Daoy (cell line): Measurements from ENCODE around the gene EZR. TPM values are rescaled to one million over a fixed set of nuclear protein-coding genes. Genes with fewer than 3 reads are reported as not detected.
"Not testable (repeated sequence)": the region's sequence is repeated elsewhere in the genome, so short reads cannot be mapped to it uniquely, and the experiment has no call there.

Experiments used
- DNase-seq: peaks from one replicate; pipeline ENCODE4 v3.0.0-alpha.2; 2015; ENCODE audit warnings: low read depth
- total RNA-seq: library from RNA; depleted of rRNA; stranded (reverse); fragments of >200 nt; shearing (Covaris generic); gene quantifications from 2 replicates; pipeline ENCODE4 v1.2.3, GENCODE V29; 2014

EZR gene
- total RNA-seq, 1 experiment from 2014 or later = 325 TPM

DNA sequence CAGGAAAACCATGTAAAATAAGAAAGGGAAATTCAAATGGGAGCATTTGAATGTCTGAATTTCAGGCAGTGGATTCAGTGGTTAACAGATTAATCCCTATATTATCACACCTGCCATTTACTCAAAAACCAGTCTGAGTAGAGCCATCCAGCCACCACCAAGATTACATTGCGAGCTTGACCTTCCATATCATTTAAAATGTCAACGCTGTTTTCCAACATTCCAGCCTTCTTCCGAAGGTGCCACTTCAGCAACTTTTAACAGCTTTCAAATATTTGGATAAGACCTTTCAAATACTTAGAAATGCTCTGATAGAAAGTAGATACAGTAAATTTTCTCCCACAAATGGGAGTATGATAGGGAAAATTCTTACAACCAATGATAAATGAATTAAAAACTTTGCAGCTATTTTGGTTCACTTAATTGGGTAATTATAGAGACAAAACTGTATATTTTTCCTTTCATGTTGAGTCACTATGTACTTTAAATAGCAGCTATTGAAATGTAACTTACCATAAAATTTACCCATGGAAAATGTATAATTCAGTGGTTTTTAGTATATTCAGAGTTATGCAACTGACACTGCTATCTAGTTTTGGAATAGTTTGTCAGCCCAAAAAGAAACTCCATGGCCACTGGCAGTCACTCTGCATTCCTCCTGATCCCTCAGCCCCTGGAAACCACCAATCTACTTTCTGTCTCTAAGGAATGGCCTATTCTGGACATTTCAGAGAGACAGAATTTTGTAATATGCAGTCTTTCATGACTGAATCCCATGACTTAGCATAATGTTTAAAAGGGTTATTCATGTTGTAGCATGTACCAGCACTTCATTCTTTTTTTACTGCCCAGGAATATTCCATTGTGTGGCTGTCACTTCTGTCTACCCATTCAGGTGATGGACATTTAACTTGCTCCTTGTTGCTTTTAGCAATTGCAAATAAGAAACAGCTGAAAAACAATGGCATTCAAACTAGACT is 21.5 kb downstream of the EZR start:
- DNase-seq = no peak

DNA sequence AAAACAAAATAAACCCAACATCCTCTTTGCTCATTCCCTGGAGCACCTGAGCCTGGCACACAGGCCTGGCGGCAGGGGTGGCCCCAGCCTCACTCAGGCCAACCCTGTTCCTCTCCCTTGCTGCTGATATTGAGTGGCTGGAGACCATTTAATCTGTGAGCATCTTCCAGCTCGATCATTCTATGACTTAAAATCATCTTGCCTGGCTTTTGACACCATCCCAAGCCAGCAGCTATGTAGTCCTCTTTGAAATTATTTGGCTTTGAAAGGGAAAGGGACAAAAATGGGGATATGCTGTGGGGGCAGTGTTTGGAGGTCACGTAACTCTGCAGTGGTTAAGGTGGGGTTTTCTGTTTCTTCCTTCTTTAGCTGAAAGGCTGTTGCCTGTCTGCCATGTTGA is 22.8 kb downstream of the EZR start:
- DNase-seq = no peak

- DNase-seq = no peak
These were observed 23.7 kb downstream of the EZR start for GRCh38 chr6:158795516-158795915.

- DNase-seq = peak; percentile 58
These were observed 25.7 kb downstream of the EZR start for GRCh38 chr6:158793432-158793831.

DNA sequence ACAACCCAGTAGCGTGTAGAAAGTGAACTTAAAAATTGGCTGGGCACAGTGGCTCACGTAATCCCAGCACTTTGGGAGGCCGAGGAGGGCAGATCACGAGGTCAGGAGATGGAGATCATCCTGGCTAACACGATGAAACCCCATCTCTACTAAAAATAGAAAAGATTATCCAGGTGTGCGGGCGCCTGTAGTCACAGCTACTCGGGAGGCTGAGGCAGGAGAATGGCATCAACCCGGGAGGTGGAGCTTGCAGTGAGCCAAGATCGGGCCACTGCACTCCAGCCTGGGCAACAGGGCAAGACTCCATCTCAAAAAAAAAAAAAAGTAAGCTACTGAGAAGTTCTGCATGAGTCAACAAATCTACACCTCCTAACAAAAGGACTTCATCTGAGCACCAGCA is 26.7 kb downstream of the EZR start:
- DNase-seq = not testable (repeated sequence)

- no peak for DNase-seq
These were observed 27.8 kb downstream of the EZR start for GRCh38 chr6:158791274-158791855.

- DNase-seq = no peak
These were observed 29.9 kb downstream of the EZR start for GRCh38 chr6:158789115-158789917.

DNA sequence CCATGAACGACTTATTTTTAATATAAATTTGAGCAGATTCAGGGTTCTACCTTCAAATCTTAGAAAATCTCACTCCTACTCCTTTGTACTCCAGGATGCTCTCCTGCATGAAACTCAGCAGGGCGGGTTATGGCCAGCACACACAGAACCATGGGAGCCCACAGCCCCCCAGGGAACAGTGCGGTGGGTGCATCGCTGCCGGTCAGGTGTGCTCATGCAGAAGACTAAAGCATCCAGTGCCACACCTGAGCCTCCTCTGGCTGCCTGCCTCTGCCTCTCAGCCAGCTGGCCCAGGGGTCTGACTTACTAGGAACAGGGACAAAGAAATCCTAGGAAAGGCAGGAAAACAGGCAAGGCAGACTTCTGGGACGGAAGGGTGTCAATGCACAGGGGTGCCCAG is 31.8 kb downstream of the EZR start:
- no peak for DNase-seq

GRCh38 chr6:158786645-158787304 is 32.4 kb downstream of the EZR start:
- no peak for DNase-seq

- no peak for DNase-seq
These were observed 34.1 kb downstream of the EZR start for GRCh38 chr6:158785036-158785435.

DNA sequence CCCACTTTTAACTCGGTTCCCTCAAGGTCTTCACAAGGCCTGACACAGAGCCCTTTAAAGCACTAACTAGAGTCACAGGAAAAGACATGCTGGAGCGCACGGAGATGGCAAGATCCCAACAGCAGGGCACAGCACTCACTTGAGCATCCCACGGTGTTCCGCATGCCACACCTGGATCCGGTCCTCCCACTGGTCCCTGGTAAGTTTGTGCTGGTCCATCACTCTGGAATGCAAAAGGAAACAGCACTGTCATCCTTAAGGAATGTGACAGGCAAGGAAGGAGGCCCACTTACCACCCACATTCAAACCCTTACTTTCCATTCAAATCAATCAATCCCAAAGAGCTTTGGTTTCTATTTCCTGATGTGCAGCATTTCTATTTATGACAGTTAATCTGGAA is 34.7 kb downstream of the EZR start:
- peak; percentile 79 for DNase-seq

DNA sequence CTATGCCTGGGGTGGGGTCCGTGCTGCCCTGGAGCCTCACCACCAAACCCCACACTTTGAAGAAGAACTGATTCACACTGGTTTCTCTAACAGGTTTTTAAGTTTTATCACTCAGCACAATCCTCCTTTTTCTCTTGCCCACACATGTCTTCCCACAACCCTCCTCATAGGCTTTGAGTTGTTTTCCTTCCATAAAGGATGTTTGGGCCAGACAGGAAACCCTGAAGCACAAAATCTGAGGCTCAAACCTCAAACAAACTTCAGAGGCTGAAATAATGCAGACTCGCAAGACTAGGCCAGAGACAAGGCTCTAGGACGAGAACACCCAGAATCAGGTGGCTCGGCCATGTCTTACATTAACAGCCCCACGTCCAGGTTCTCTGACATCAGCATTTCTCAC is 35.3 kb downstream of the EZR start:
- no peak for DNase-seq

DNA sequence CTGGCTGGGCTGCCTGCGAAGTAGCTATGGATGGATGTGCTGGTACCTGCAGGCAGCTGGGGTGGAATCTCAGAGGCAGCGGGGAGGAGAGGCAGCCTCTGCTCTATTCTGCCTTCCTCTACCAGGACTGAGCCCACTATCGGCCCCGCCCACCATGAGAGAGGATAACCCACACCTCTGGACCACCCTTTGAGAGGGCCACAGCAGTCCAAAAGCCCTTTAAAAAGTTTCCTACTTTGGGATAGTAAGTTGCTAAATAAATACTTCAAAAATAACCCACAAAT is 36.1 kb downstream of the EZR start:
- DNase-seq = no peak

GRCh38 chr6:158782432-158783166 is 36.6 kb downstream of the EZR start:
- DNase-seq = no peak

- DNase-seq = no peak
These were observed 37.3 kb downstream of the EZR start for GRCh38 chr6:158781692-158782373.

GRCh38 chr6:158780988-158781691 is 38.0 kb downstream of the EZR start:
- DNase-seq = no peak

- DNase-seq = no peak
These were observed 38.8 kb downstream of the EZR start for GRCh38 chr6:158780246-158780884.

DNA sequence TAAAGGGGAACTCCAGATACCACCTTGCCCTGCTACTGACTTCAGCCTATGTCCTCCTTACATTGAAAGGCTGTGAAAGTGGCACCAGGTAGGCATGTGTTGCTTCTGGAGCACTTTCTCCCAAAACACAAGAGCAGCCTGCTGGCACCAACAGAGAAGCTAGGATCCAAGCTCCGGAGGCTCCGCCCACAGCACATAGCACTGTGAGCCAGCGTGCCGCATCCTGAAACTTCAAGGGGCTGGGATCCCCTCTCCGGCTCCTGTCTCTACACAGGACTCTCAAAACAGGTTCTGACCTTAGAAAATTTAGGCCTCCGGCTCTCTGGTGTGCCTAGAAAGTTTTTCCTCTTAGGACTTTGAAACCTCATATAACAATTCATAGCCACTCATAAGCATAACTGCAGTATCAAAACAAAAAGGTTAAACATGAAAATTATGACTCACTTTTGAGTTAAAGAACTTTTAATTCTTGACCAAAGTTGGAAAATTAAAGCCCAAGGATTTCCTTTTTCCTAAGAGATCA is 41.1 kb downstream of the EZR start:
- no peak for DNase-seq

DNA sequence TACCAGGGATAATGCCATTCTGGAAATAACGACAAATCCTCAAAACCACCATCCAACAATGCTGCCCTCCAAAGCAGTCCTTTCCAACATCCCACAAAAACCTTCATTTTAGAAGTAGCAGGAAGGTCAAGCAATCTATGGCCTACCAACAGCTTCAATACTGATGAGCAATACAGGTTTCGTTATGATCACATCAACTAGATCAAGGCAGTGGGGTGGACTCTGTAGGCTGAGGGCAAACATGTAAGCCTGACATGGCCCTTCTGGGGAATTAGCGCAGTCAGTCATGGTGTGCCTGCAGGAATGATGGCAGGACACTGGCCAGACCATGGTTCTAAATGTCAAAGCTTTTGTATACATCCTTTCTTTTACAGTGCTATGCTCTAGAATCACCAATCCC is 41.7 kb downstream of the EZR start:
- no peak for DNase-seq
